Activated B cell treated with CpG ODN at 0.5 μM for 24 hours (primary cell): ENCODE measurements around the gene PTPRT. TPM values are rescaled to one million over a fixed set of nuclear protein-coding genes. Genes with fewer than 3 reads are reported as not detected.

Experiments
- ATAC-seq: fragments of 200-7000 bp; cut with Tn5 transposase; one replicate; pipeline ENCODE4 v1.10.0; 2021; ENCODE audit warnings: low read depth, mild to moderate bottlenecking, moderate library complexity
- CTCF ChIA-PET: fragments of 350-600 bp; sonication (Branson Sonifier 250); formaldehyde crosslinking; loops from one replicate; lab custom pipeline; 2021; ENCODE audit warnings: antibody characterized with exemption; lab: Charles Lee
- POLR2A ChIA-PET: fragments of 350-600 bp; sonication (Branson Sonifier 250); formaldehyde crosslinking; loops from one replicate; lab custom pipeline; 2021; ENCODE audit warnings: antibody characterized with exemption; lab: Charles Lee
- DNase-seq: peaks from one replicate; pipeline ENCODE4 v3.0.0; 2022
- H3K27ac Mint-ChIP-seq: one replicate; pipeline ENCODE4 v1.8.0; 2020; ENCODE audit warnings: mixed read lengths
- H3K27me3 Mint-ChIP-seq: one replicate; pipeline ENCODE4 v1.8.0; 2021; ENCODE audit warnings: mixed read lengths
- H3K36me3 Mint-ChIP-seq: one replicate; pipeline ENCODE4 v1.8.0; 2021; ENCODE audit warnings: low read depth, mixed read lengths
- H3K4me1 Mint-ChIP-seq: one replicate; pipeline ENCODE4 v1.8.0; 2021; ENCODE audit warnings: mixed read lengths
- H3K4me3 Mint-ChIP-seq: one replicate; pipeline ENCODE4 v1.8.0; 2020; ENCODE audit warnings: mild to moderate bottlenecking, mixed read lengths
- H3K9me3 Mint-ChIP-seq: one replicate; pipeline ENCODE4 v1.8.0; 2020; ENCODE audit warnings: mixed read lengths
- intact Hi-C: fragments of 100-400 bp; cut with micrococcal nuclease; formaldehyde crosslinking; loops from one replicate; pipeline ENCODE4 v1.15.1; 2024
- total RNA-seq: library from RNA; stranded (reverse); gene quantifications from 2 replicates; pipeline ENCODE4 v1.2.3, GENCODE V29; 2022
- TF ChIP-seq, protein P1 (sequence below): fragments of 200-600 bp; IDR thresholded peaks from one replicate; pipeline ENCODE4 v1.8.0; 2022; ENCODE audit warnings: antibody characterized with exemption, mild to moderate bottlenecking

Gene PTPRT
- total RNA-seq, 1 donor from 2014 or later = not detected

DNA sequence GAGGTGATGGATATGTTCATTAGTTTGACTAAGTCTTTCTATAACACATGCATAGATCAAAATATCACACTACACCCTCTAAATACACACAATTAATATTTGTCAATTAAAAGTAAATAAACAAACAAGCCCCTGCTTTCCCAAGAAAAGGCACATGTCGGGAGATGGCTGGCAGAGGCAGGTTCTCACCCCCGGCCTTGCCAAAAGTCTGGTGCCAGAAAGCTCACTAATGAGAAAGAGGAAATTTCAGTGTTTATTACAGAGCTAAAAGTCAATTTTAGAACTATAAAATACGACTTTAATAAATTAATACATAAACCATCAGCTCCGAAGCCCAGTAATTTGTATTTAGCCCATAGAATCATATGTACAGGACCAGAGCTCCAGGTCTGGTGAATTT is 404.7 kb downstream of the PTPRT start:
- DNase-seq (no peak), ATAC-seq (no peak)
- TF ChIP-seq, protein P1, sequence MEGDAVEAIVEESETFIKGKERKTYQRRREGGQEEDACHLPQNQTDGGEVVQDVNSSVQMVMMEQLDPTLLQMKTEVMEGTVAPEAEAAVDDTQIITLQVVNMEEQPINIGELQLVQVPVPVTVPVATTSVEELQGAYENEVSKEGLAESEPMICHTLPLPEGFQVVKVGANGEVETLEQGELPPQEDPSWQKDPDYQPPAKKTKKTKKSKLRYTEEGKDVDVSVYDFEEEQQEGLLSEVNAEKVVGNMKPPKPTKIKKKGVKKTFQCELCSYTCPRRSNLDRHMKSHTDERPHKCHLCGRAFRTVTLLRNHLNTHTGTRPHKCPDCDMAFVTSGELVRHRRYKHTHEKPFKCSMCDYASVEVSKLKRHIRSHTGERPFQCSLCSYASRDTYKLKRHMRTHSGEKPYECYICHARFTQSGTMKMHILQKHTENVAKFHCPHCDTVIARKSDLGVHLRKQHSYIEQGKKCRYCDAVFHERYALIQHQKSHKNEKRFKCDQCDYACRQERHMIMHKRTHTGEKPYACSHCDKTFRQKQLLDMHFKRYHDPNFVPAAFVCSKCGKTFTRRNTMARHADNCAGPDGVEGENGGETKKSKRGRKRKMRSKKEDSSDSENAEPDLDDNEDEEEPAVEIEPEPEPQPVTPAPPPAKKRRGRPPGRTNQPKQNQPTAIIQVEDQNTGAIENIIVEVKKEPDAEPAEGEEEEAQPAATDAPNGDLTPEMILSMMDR = no peak
- CTCF ChIA-PET = no interaction called here
- H3K27ac Mint-ChIP-seq = no peak overlapping the region
- H3K27me3 Mint-ChIP-seq = no peaks in the 10 kb centered on the region
- POLR2A ChIA-PET = no interaction called here
- H3K4me1 Mint-ChIP-seq = no peaks in the 10 kb centered on the region
- H3K4me3 Mint-ChIP-seq = no peak overlapping the region
- intact Hi-C loops = no loop called here
- H3K36me3 Mint-ChIP-seq = no peaks in the 10 kb centered on the region
- H3K9me3 Mint-ChIP-seq = no peaks in the 10 kb centered on the region

DNA sequence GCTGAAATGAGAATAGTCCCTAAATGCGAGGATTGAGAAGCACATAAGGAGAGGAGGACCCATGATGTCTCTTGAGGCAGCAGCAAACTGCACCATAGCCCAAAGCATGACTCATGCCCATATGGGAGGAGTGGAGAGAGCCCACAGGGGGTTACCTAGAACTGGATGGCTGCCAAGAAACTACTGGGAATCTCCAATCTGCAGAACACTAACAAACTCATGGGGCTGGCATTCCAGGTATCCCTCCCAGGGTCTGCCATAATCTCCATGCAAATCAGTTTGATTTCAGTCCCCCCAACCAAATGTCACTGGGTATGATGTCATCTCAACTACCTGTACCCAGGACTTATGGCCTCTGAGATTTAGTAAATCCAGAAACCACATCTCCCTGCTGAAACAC is 410.5 kb downstream of the PTPRT start:
- CTCF ChIA-PET = no interaction called here
- H3K4me1 Mint-ChIP-seq = no peaks in the 10 kb centered on the region
- no peaks in the 10 kb centered on the region for H3K36me3 Mint-ChIP-seq
- TF ChIP-seq, protein P1 = no peak
- no peak overlapping the region for H3K4me3 Mint-ChIP-seq
- H3K27ac Mint-ChIP-seq = no peak overlapping the region
- no peak for ATAC-seq
- H3K27me3 Mint-ChIP-seq = no peaks in the 10 kb centered on the region
- no peaks in the 10 kb centered on the region for H3K9me3 Mint-ChIP-seq
- POLR2A ChIA-PET = no interaction called here
- DNase-seq = no peak
- intact Hi-C loops = no loop called here

DNA sequence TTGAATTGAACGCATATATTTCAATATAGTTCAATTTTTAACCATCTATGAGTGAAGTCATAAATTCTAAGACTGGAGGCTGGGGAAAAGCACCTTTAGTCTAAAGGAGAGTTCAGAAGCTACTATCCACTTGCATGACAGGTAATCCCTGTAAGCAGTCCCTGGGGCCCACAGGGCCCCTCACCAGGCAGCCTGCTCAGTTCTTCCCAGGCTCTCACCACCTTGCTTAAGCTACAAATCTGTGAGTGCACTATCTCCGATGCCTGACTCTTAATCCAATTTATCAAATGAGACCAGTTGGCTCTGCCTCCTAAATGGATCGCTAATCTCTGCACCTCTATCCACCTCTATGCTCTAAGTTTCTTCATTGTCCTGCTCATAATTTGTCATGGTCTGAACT is 413.8 kb downstream of the PTPRT start:
- H3K27me3 Mint-ChIP-seq = no peaks in the 10 kb centered on the region
- H3K4me3 Mint-ChIP-seq = no peak overlapping the region
- TF ChIP-seq, protein P1 = no peak
- ATAC-seq (no peak), DNase-seq (no peak)
- H3K27ac Mint-ChIP-seq = no peak overlapping the region
- no peaks in the 10 kb centered on the region for H3K4me1 Mint-ChIP-seq
- POLR2A ChIA-PET = no interaction called here
- no peaks in the 10 kb centered on the region for H3K9me3 Mint-ChIP-seq
- CTCF ChIA-PET = no interaction called here
- intact Hi-C loops = no loop called here
- no peaks in the 10 kb centered on the region for H3K36me3 Mint-ChIP-seq

DNA sequence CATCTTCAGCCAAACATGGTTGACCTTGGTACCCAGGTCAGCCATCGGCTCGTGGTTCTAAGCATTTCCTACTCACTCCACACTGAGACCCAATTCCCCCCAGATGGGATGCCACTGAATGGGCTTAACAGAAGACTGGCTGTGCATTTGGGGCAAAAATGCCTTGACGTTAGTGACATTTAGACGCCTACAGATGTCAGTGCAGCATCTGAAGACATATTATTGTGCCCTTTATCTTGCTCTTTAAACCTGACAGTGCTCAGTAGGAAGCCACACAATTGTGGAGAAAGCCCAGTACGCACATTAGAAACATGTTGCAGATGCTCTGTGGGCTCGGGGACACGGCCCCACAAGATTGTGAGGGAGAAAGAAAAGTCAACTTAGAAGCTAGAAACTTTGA is 414.7 kb downstream of the PTPRT start:
- TF ChIP-seq, protein P1 = no peak
- DNase-seq (no peak), ATAC-seq (no peak)
- no peaks in the 10 kb centered on the region for H3K27me3 Mint-ChIP-seq
- intact Hi-C loops = no loop called here
- H3K27ac Mint-ChIP-seq = no peak overlapping the region
- ChIA-PET POLR2A (no interaction called here), CTCF (no interaction called here)
- no peaks in the 10 kb centered on the region for H3K4me1 Mint-ChIP-seq
- no peak overlapping the region for H3K4me3 Mint-ChIP-seq
- no peaks in the 10 kb centered on the region for H3K9me3 Mint-ChIP-seq
- H3K36me3 Mint-ChIP-seq = no peaks in the 10 kb centered on the region

DNA sequence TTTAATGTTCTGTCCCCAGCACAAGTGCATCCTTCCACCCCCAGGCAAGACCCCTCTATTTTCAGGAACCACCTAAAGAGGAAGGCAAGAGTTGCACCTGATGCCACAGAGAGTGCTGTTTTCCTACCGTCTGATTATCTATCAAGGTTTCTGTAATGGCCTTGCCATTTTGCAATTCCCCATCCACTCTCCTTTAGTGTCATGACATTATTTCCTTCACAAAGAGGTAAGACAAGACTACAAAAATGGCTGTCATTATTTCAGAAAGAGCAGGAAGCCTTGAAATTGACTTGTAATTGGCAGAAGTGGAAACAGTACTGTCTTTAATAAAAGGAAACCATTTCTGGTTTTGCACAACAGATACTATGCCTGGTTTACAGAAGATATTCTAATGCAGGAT is 426.7 kb downstream of the PTPRT start:
- no peaks in the 10 kb centered on the region for H3K4me1 Mint-ChIP-seq
- ChIA-PET CTCF (no interaction called here), POLR2A (no interaction called here)
- peaks cover 6% of the 10 kb centered on the region for H3K9me3 Mint-ChIP-seq
- DNase-seq = no peak
- no peak overlapping the region for H3K27ac Mint-ChIP-seq
- H3K27me3 Mint-ChIP-seq = no peaks in the 10 kb centered on the region
- intact Hi-C loops = no loop called here
- no peaks in the 10 kb centered on the region for H3K36me3 Mint-ChIP-seq
- no peak for ATAC-seq
- no peak overlapping the region for H3K4me3 Mint-ChIP-seq
- TF ChIP-seq, protein P1 = no peak
